ENCODE data around the gene GNPAT.

The GNPAT gene

GRCh38 chr1:231213831-231214573 is 27.0 kb upstream of the GNPAT start:
- DNase-seq (ENCODE audit: low read depth): no peak

GRCh38 chr1:231214918-231215680 is 25.9 kb upstream of the GNPAT start:
- no peak for DNase-seq (ENCODE audit: low read depth)

- no peak for DNase-seq (ENCODE audit: low read depth)
Observed at GRCh38 chr1:231215681-231216385, 25.2 kb upstream of the GNPAT start.

GRCh38 chr1:231216498-231216897 is 24.5 kb upstream of the GNPAT start:
- DNase-seq (ENCODE audit: low read depth): no peak

GRCh38 chr1:231217056-231217455 is 24.0 kb upstream of the GNPAT start:
- no peak for DNase-seq (ENCODE audit: low read depth)

- DNase-seq (ENCODE audit: low read depth): no peak
Observed at GRCh38 chr1:231218078-231218477, 22.9 kb upstream of the GNPAT start.

GRCh38 chr1:231219422-231220401 is 21.3 kb upstream of the GNPAT start:
- no peak for DNase-seq (ENCODE audit: low read depth)

- DNase-seq (ENCODE audit: low read depth): no peak
Observed at GRCh38 chr1:231220801-231221200, 20.2 kb upstream of the GNPAT start.

- no peak for DNase-seq (ENCODE audit: low read depth)
Observed at GRCh38 chr1:231226156-231226555, 14.9 kb upstream of the GNPAT start.

- DNase-seq (ENCODE audit: low read depth): no peak
Observed at GRCh38 chr1:231231511-231231910, 9.5 kb upstream of the GNPAT start.

- DNase-seq (ENCODE audit: low read depth): no peak
Observed at GRCh38 chr1:231232870-231233734, 7.9 kb upstream of the GNPAT start.

GRCh38 chr1:231233735-231234417 is 7.1 kb upstream of the GNPAT start:
- no peak for DNase-seq (ENCODE audit: low read depth)

GRCh38 chr1:231234506-231234905 is 6.5 kb upstream of the GNPAT start:
- no peak for DNase-seq (ENCODE audit: low read depth)

- DNase-seq (ENCODE audit: low read depth): no peak
Observed at GRCh38 chr1:231235526-231236207, 5.3 kb upstream of the GNPAT start.

GRCh38 chr1:231236208-231236591 is 4.8 kb upstream of the GNPAT start:
- no peak for DNase-seq (ENCODE audit: low read depth)

GRCh38 chr1:231236938-231237337 is 4.1 kb upstream of the GNPAT start:
- no peak for DNase-seq (ENCODE audit: low read depth)

- no peak for DNase-seq (ENCODE audit: low read depth)
Observed at GRCh38 chr1:231238298-231238697, 2.7 kb upstream of the GNPAT start.

GRCh38 chr1:231240531-231240882 is 505 bp upstream of the GNPAT start:
- DNase-seq (ENCODE audit: low read depth): peak; percentile 1

GRCh38 chr1:231241750-231242149 is 738 bp downstream of the GNPAT start:
- no peak for DNase-seq (ENCODE audit: low read depth)
